Endothelial cell of umbilical vein (primary cell): ENCODE data around the gene SCAF11. TPM values are rescaled to one million over a fixed set of nuclear protein-coding genes. Genes with fewer than 3 reads are reported as not detected.

ENCODE experiments used
- BruUV-seq: library from RNA; stranded (reverse); fragments of 400-500 nt; replicated peaks from 2 replicates; lab custom pipeline; 2021; lab: Mats Ljungman, UMichigan
- CTCF ChIA-PET: fragments of 300-600, 350-600 bp; sonication (Branson Sonifier 250); formaldehyde crosslinking; loops from one replicate; lab custom pipeline; 2021; ENCODE audit warnings: antibody characterized with exemption, inconsistent platforms; lab: Charles Lee
- POLR2A ChIA-PET: fragments of 300-600, 350-600 bp; sonication (Branson Sonifier 250); formaldehyde crosslinking; loops from one replicate; lab custom pipeline; 2021; ENCODE audit warnings: antibody characterized with exemption, inconsistent platforms; lab: Charles Lee
- DNase-seq: peaks from one replicate; pipeline ENCODE4 v3.0.0-alpha.2; 2011; ENCODE audit warnings: low read depth, low spot score
- FAIRE-seq: peaks from 2 replicates; lab custom pipeline; 2011; peaks lifted over from hg19 to GRCh38; lab: Jason Lieb, UNC
- H2AFZ ChIP-seq: 2 replicates; pipeline ENCODE4 v1.6.0; 2012; ENCODE audit warnings: low read depth, low read length, control low read depth, inconsistent platforms
- H3K27ac ChIP-seq: 2 replicates; pipeline ENCODE4 v1.5.1; 2011; ENCODE audit warnings: low read depth, mild to moderate bottlenecking, control low read depth, low read length, moderate library complexity; ENCODE audit not compliant: insufficient read depth
- H3K27me3 ChIP-seq, 2 experiments: 2 replicates each; pipeline versions ENCODE4 v1.6.0 to v1.6.1; 2011; ENCODE audit warnings: low read length in 2 of 2, mixed read lengths in 1 of 2; ENCODE audit not compliant: control insufficient read depth in 2 of 2, insufficient read depth in 2 of 2
- H3K36me3 ChIP-seq, 2 experiments: 2 replicates in 1 of 2; 3 replicates in 1 of 2; pipeline ENCODE4 v1.5.1; 2011; ENCODE audit warnings: low read length in 2 of 2, mild to moderate bottlenecking in 1 of 2, moderate library complexity in 1 of 2; ENCODE audit not compliant: control insufficient read depth in 2 of 2, insufficient read depth in 2 of 2; ENCODE audit errors: extremely low read depth in 1 of 2
- H3K4me1 ChIP-seq: 3 replicates; pipeline ENCODE4 v1.5.1; 2011; ENCODE audit warnings: mild to moderate bottlenecking, low read length; ENCODE audit not compliant: control insufficient read depth, insufficient read depth; ENCODE audit errors: extremely low read depth
- H3K4me2 ChIP-seq: 2 replicates; pipeline ENCODE4 v1.6.1; 2011; ENCODE audit warnings: low read length, control low read depth, mixed read lengths; ENCODE audit not compliant: insufficient read depth
- H3K4me3 ChIP-seq, 3 experiments: fragments of 200-600 bp in 1 of 3; sonication (generic), shearing (Covaris generic) in 1 of 3; replicated peaks in 1 of 3; 2 replicates each; pipeline ENCODE4 v1.5.1; 2011 to 2016; ENCODE audit warnings: control low read depth in 3 of 3, low read length in 3 of 3, mild to moderate bottlenecking in 2 of 3, inconsistent platforms in 1 of 3, low read depth in 1 of 3, moderate library complexity in 1 of 3; ENCODE audit not compliant: insufficient read depth in 1 of 3
- H3K79me2 ChIP-seq: 2 replicates; pipeline ENCODE4 v1.6.0; 2012; ENCODE audit warnings: low read length, inconsistent platforms; ENCODE audit not compliant: control insufficient read depth, insufficient read depth
- H3K9ac ChIP-seq: replicated peaks from 2 replicates; pipeline ENCODE3; 2011; ENCODE audit warnings: low read length, control low read depth; ENCODE audit not compliant: insufficient read depth; ENCODE audit errors: extremely low read depth
- H3K9me1 ChIP-seq: replicated peaks from 3 replicates; pipeline ENCODE4 v1.6.0; 2011; ENCODE audit warnings: mild to moderate bottlenecking, low read length; ENCODE audit not compliant: control insufficient read depth, insufficient read depth; ENCODE audit errors: extremely low read depth
- H3K9me3 ChIP-seq: replicated peaks from 2 replicates; pipeline ENCODE4 v1.5.1; 2012; ENCODE audit warnings: low read length, inconsistent platforms; ENCODE audit not compliant: control insufficient read depth, insufficient read depth
- H4K20me1 ChIP-seq: replicated peaks from 2 replicates; pipeline ENCODE3; 2011; ENCODE audit warnings: mild to moderate bottlenecking, low read length; ENCODE audit not compliant: control insufficient read depth, insufficient read depth; ENCODE audit errors: extremely low read depth
- CTCF ChIP-seq, 2 donors: IDR thresholded peaks; 1 replicate in 1 of 2; 2 replicates in 1 of 2; pipeline ENCODE4 v1.5.1; 2011; ENCODE audit warnings: low read length in 2 of 2, mild to moderate bottlenecking in 2 of 2, moderate library complexity in 2 of 2, control low read depth in 1 of 2, inconsistent platforms in 1 of 2, low read depth in 1 of 2; ENCODE audit not compliant: insufficient read depth in 1 of 2; ENCODE audit errors: extremely low read depth in 1 of 2
- EZH2 ChIP-seq: IDR thresholded peaks from 2 replicates; pipeline ENCODE4 v1.6.1; 2012; ENCODE audit warnings: borderline replicate concordance, low read depth, mild to moderate bottlenecking, moderate library complexity, low read length, inconsistent platforms; ENCODE audit not compliant: severe bottlenecking
- GATA2 ChIP-seq: IDR thresholded peaks from 2 replicates; pipeline ENCODE4 v1.7.0; 2011; ENCODE audit warnings: low read depth, mild to moderate bottlenecking, moderate library complexity, mixed read lengths, low read length; ENCODE audit not compliant: insufficient read length, insufficient read depth
- JUN ChIP-seq: IDR thresholded peaks from 2 replicates; pipeline ENCODE4 v1.6.1; 2011; ENCODE audit warnings: borderline replicate concordance, low read depth; ENCODE audit not compliant: insufficient read length, insufficient read depth
- MAX ChIP-seq: IDR thresholded peaks from 2 replicates; pipeline ENCODE4 v1.6.1; 2011; ENCODE audit not compliant: insufficient read depth, insufficient read length
- MYC ChIP-seq: IDR thresholded peaks from one replicate; pipeline ENCODE4 v1.6.1; 2011; ENCODE audit warnings: mild to moderate bottlenecking, low read depth, low read length
- POLR2A ChIP-seq: IDR thresholded peaks from 2 replicates; pipeline ENCODE4 v1.6.1; 2012; ENCODE audit warnings: low read depth, mild to moderate bottlenecking, control low read depth, low read length
- POLR2AphosphoS5 ChIP-seq: IDR thresholded peaks from 2 replicates; pipeline ENCODE4 v1.6.1; 2012; ENCODE audit warnings: low read depth, mild to moderate bottlenecking, control low read depth, low read length, moderate library complexity; ENCODE audit not compliant: insufficient read depth
- dilution Hi-C: fragments of 300-500 bp; cut with MboI; formaldehyde crosslinking; loops from one replicate; pipeline ENCODE4 v1.15.0; 2019; ENCODE audit warnings: low sequenced_read_pairs; ENCODE audit not compliant: extremely low pct_ligation_motif_present
- intact Hi-C: fragments of 100-400 bp; cut with micrococcal nuclease; formaldehyde crosslinking; loops from one replicate; pipeline ENCODE4 v1.10.0; 2022
- polyA plus RNA-seq, 4 experiments: library from polyadenylated mRNA; depleted of rRNA in 3 of 4; stranded (reverse) in 3 of 4; unstranded in 1 of 4; fragments of >200 nt; gene quantifications; 2 replicates each; pipeline versions ENCODE4 v1.2.1 to v1.2.3, GENCODE V29; 2011 to 2012; ENCODE audit warnings: missing spikeins in 1 of 4
- total RNA-seq: library from RNA; stranded (reverse); gene quantifications from 2 replicates; pipeline ENCODE4 v1.2.3, GENCODE V29; 2021

The SCAF11 gene
- total and polyA plus RNA-seq, 2 donors (not counting 3 experiments of a cell fraction or from before 2014, with no cell fraction given), result 20.9 to 109 TPM

- DNase-seq (no peak), FAIRE-seq (no peak)
- Histone ChIP-seq H3K9me1 (no peaks in the 10 kb centered on the region), H3K4me3 (no peak overlapping the region), H3K9me3 (no peaks in the 10 kb centered on the region), H3K27me3 (peaks cover 0 to 2% of the 10 kb centered on the region in 2 experiments), H4K20me1 (no peaks in the 10 kb centered on the region), H3K36me3 (no peaks in the 10 kb centered on the region), H3K27ac (no peak overlapping the region), H3K9ac (no peak overlapping the region), H3K4me2 (no peak overlapping the region), H2AFZ (no peak overlapping the region), H3K79me2 (peaks cover 5% of the 10 kb centered on the region), H3K4me1 (peaks cover 3% of the 10 kb centered on the region)
- CTCF ChIA-PET, result no interaction called here
- TF ChIP-seq POLR2A, result no peak
- TF ChIP-seq GATA2, result no peak
- no peak for TF ChIP-seq JUN
- no peak for TF ChIP-seq MYC
- TF ChIP-seq EZH2, result no peak
- TF ChIP-seq POLR2AphosphoS5, result no peak
- TF ChIP-seq CTCF (IDR thresholded peaks at IDR 0.05; ENCODE audit: extremely low read depth in 1 of 2, insufficient read depth in 1 of 2, low read depth in 1 of 2, low read length in 2 of 2), result no peak
- TF ChIP-seq MAX, result no peak
- intact Hi-C loops, result loop anchor here (5.0 to 10.0 kb wide), 7 partner anchors 133 to 1028 kb away; no protein-coding TSS in a partner anchor
- POLR2A ChIA-PET, result no interaction called here
- BruUV-seq, result no TSS peak
- dilution Hi-C loops, result no loop called here
Observed at GRCh38 chr12:45994736-45995135, 4.4 kb upstream of the SCAF11 start.
